Astrocyte of the spinal cord (primary cell): ENCODE data around the gene CYTH1.

Experiments
- DNase-seq: peaks from one replicate; pipeline ENCODE4 v3.0.0; 2011; ENCODE audit warnings: low read depth, low spot score
- H3K4me3 ChIP-seq: 2 replicates; pipeline ENCODE4 v1.5.1; 2011; ENCODE audit warnings: low read depth, mild to moderate bottlenecking, low read length, moderate library complexity
- CTCF ChIP-seq: IDR thresholded peaks from 2 replicates; pipeline ENCODE4 v1.5.1; 2012; ENCODE audit warnings: low read depth, mild to moderate bottlenecking, low read length, inconsistent platforms
- in situ Hi-C: cut with HindIII; loops from 2 replicates; pipeline ENCODE4 v1.10.0; 2017; ENCODE audit warnings: low sequenced_read_pairs

Gene CYTH1

GRCh38 chr17:78819402-78819801 lies 37.3 kb upstream of the CYTH1 start:
- DNase-seq, result no peak
- in situ Hi-C loops, result no loop called here
- TF ChIP-seq CTCF, result no peak
- H3K4me3 ChIP-seq, result no peak overlapping the region

GRCh38 chr17:78818932-78819331 lies 36.9 kb upstream of the CYTH1 start:
- TF ChIP-seq CTCF, result no peak
- DNase-seq, result no peak

GRCh38 chr17:78818152-78818846 lies 36.2 kb upstream of the CYTH1 start:
- in situ Hi-C loops, result no loop called here
- no peak for TF ChIP-seq CTCF
- no peak for DNase-seq
- H3K4me3 ChIP-seq, result no peak overlapping the region

More at GRCh38 chr17:78818932-78819331, 36.9 kb upstream of the CYTH1 start:
- in situ Hi-C loops, result no loop called here
- H3K4me3 ChIP-seq, result no peak overlapping the region

GRCh38 chr17:78817123-78817522 lies 35.0 kb upstream of the CYTH1 start:
- no peak for TF ChIP-seq CTCF
- no peak for DNase-seq
- no peak overlapping the region for H3K4me3 ChIP-seq
- in situ Hi-C loops, result no loop called here

GRCh38 chr17:78815696-78816095 lies 33.6 kb upstream of the CYTH1 start:
- H3K4me3 ChIP-seq, result no peak overlapping the region

GRCh38 chr17:78812855-78813254 lies 30.8 kb upstream of the CYTH1 start:
- H3K4me3 ChIP-seq, result no peak overlapping the region
- in situ Hi-C loops, result no loop called here
- no peak for TF ChIP-seq CTCF
- no peak for DNase-seq

More at GRCh38 chr17:78815696-78816095, 33.6 kb upstream of the CYTH1 start:
- in situ Hi-C loops, result no loop called here
- no peak for DNase-seq
- no peak for TF ChIP-seq CTCF
